ENCODE data around the gene PIK3CA.
"Not testable (repeated sequence)": the region's sequence is repeated elsewhere in the genome, so short reads cannot be mapped to it uniquely, and the experiment has no call there.

Gene PIK3CA

GRCh38 chr3:179147873-179148615, at the start of gene PIK3CA:
Gene PIK3CA (plus strand): TSS chr3:179148357. CDS start chr3:179198826, 50,469 bp downstream.
- DNase-seq (ENCODE audit: low spot score): peak; percentile 92

DNA sequence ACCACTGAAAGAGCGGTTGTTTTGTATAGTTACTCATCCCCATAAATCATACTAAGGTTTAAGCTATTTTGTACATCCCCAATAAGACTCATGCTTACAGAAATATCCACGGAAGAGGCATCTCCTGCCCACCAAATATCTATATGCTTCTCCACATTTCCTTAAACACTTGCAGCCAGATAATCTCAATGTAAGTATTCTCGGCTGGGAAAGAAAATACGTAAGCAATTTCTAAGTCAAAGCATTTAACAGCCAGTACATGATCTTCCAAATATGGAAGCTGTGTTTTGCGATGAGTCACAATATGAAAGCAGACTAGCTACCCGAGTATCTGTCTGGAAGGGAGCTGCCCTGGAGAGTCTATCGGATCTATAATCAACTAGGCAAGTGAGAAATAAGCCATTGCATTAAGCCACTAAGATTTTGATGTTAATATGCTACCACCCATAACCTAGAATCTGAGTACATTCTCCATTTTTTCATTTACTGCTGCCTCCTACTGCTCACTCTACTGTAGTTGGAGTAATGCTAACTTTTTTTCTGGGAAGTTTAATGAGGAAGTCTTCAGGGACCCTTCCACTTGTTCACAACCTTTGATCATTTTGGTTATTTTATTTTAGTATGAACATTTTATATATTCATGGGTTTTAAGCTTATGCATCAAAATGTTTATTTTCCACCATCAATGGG, 49.6 kb upstream of the PIK3CA start:
- DNase-seq (ENCODE audit: low spot score): no peak

- no peak for DNase-seq (ENCODE audit: low spot score)
Measured at GRCh38 chr3:179100652-179101051, 47.5 kb upstream of the PIK3CA start.

GRCh38 chr3:179105881-179106280, 42.3 kb upstream of the PIK3CA start:
- no peak for DNase-seq (ENCODE audit: low spot score)

DNA sequence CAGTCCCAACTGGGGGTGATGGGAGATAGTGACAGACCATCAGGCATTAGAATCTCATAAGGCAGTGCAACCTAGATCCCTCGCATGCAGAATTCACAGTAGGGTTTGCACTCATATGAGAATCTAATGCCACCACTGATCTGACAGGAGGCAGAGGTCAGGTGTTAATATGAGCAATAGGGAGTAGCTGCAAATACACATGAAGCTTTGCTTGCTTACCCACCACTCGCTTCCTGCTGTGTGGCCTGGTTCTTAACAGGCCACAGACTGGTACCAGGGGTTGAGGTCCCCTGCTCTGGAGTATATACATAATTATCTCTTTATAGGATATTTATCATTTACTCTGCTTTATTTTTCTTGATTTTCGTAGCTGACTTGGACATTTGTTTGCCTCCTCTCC, 40.5 kb upstream of the PIK3CA start:
- DNase-seq (ENCODE audit: low spot score): no peak

DNA sequence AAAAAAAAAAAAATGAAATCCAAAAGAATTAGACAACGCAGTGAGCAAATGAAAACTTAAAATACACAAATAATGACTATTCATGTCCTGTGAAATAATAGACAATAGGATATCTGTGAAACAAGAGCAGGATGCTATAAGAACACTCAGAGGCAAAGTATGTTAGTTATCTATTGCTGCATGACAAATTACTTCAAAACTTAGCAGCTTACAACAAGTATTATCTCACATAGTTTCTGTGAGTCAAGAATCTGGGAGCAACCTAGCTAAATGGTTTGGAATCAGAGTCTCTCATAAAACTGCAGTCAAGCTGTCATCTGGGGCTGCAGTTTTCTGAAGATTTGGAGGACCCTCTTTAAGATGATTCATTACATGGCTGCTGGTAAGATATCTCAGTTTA, 40.1 kb upstream of the PIK3CA start:
- no peak for DNase-seq (ENCODE audit: low spot score)

DNA sequence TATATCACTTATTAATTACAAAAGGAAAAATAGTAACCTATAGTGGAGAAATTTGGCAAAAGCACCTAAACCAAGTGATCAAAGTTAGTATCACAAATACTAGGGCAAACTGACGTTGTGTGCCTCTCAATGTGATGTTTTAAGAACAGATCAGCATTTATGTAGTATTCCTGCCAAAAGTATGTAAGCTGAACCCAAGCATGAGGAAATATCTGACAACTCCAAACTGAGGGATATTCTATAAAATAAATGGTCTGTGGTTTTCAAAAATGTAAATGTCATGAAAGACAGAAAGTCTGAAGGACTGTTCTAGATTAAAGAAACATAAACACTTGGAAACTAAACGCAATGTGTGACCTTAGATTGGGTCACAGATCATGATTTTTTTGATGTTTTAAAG, 34.3 kb upstream of the PIK3CA start:
- DNase-seq (ENCODE audit: low spot score): no peak

DNA sequence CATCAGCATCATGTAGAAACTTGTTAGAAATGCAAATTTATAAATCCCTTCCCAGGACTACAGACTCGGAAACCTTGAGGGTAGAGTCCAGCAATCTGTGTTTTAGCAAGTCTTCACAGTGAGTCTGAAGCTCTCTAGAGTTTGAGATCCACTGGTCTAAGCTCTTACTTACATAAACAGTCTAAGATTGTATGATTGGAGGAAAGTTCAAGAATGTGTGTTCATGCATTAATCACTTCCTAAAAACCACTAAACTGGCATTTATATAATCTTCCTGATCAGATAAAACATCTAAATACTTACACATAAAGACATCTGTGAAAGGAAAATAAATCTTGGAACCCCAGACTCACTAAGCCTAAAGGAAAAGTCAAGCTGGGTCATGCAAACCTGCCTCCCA, 32.7 kb upstream of the PIK3CA start:
- DNase-seq (ENCODE audit: low spot score): not testable (repeated sequence)

- no peak for DNase-seq (ENCODE audit: low spot score)
Measured at GRCh38 chr3:179116816-179117215, 31.3 kb upstream of the PIK3CA start.

DNA sequence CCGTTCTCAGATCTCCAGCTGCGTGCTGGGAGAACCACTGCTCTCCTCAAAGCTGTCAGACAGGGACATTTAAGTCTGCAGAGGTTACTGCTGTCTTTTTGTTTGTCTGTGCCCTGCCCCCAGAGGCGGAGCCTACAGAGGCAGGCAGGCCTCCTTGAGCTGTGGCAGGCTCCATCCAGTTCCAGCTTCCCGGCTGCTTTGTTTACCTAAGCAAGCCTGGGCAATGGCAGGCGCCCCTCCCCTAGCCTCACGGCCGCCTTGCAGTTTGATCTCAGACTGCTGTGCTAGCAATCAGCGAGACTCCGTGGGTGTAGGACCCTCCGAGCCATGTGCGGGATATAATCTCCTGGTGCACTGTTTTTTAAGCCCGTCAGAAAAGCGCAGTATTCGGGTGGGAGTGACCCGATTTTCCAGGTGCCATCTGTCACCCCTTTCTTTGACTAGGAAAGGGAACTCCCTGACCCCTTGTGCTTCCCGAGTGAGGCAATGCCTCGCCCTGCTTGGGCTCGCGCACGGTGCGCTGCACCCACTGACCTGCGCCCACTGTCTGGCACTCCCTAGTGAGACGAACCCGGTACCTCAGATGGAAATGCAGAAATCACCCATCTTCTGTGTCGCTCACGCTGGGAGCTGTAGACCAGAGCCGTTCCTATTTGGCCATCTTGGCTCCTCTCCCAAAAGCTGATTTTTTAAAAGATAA, 15.8 kb upstream of the PIK3CA start:
- DNase-seq (ENCODE audit: low spot score): not testable (repeated sequence)

- DNase-seq (ENCODE audit: low spot score): no peak
Measured at GRCh38 chr3:179133575-179133974, 14.6 kb upstream of the PIK3CA start.

GRCh38 chr3:179136195-179136594, 12.0 kb upstream of the PIK3CA start:
- DNase-seq (ENCODE audit: low spot score): no peak

- no peak for DNase-seq (ENCODE audit: low spot score)
Measured at GRCh38 chr3:179141890-179142289, 6.3 kb upstream of the PIK3CA start.

DNA sequence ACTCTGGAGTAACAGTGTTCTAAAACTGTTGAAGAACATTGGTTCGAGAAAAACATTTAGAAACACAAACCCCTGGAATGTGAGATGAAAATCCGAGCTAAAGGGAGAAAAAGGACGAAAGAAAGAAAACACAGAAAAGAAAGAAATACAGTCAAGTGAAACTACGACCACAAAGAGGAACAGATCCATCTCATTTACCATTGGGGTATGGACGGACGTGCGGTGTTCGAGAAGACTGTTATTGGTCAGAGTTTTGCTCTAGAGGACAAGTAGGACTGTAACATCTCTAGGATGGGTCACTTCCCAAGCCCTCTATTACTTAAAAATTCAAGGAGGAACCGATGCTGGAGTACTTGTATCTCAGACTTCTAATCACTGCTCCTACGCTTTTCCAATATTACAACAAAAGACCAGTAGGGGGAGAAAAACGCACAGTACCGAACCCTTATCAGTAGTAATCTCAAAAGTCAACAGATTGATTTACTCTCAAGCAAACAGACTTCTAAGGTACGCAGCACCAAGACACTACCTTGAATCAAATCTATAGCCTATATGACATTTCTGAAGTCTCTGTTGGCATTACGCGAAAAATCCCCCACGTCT, 1.1 kb upstream of the PIK3CA start:
- no peak for DNase-seq (ENCODE audit: low spot score)

- no peak for DNase-seq (ENCODE audit: low spot score)
Measured at GRCh38 chr3:179147514-179147872, 664 bp upstream of the PIK3CA start.

DNA sequence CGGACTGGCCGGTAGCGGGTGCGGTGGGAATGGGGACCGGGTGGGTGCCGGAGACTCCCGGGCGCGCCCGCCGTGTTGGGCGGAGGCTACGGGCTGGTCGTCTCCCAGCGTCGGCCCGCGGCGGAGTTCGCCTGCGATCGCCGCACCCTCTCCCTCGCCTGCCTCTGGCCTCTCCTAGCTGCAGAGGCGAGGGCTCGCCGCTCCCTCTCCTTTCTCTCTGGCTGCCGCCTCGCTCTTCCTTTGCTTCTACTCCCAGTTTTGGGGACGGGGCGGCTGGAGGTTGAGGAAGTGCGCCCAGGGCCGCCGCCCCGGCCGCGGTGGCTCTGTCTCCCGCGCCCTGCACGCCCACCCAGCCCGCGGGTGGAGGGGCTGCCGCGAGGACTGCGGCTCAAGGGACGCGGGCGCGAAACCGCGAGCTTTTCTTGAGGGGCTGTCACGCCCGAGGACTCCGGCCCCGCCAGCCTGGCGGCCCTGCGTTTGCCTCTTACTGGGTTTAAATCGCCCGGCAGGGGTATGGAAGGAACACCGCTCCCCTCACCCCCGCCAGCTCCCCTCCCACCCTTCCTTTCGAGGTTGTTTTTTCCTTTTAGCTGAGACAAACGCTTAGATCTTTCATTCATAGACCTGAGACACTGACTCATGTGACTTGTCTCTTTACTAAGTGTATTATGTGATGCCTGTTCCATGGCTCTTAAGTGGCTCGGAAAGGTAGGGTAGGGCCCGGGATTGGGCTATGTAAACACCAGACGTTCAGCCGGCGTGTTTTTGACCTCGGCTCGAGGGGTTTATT, 654 bp downstream of the PIK3CA start:
- peak; percentile 68 for DNase-seq (ENCODE audit: low spot score)

DNA sequence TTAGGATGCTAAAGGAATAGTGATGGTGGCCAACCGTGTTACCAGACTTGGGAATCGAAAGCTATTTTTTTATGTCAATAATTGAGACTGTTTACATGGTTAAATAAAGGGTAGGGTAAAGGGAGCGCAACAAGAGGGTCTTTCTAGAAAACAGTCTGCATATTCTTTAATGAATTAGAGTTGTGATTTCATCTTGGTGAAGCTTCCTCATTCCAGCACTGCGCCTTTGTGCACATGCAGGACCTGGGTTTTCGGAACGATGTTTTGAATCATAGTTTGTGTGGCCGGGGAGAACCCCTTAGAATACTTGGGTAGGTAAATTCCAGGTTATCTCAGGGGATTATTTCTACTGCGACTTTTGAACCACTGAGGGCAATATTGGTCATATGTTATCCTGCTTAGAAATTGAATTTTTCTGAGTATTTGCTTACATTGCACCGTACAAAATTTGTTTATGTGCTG, 1.3 kb downstream of the PIK3CA start:
- no peak for DNase-seq (ENCODE audit: low spot score)

DNA sequence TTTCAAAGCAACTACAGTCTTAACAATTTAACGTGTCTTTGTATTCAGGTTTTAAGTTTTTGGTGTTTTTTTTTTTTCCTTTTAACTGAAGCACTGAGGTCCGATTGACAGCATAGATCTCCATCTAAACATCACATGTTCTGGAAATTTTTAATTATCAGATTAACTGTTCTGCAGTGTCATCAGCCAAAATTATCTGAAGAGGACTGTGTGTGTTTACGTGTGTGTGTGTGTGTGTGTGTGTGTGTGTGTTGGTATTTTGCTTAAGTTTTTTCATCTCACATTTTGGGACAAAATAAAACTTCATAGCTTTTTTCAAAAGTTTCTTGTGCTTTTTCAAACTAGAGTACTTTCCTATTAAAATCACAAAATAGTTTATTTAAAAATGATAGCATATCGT, 1.8 kb downstream of the PIK3CA start:
- DNase-seq (ENCODE audit: low spot score): no peak

DNA sequence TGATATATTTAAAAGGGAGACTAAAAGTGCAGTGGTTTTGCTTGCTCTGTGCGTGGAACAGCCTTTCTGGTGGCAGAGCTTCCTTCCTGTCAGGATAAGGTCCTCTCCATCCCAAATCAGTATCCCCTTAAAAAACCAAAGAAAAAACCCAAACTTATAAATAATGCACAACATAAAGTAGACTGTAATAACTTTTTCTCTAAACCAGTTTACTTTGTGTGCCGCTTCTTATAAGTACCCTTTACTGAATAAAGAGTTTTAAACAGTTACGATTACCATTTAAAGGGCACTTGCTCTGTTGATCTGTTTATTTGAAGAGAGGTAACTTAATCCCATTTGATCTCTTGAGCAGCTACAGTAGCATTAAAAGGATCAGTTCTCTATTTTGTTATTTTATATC, 2.5 kb downstream of the PIK3CA start:
- DNase-seq (ENCODE audit: low spot score): no peak

DNA sequence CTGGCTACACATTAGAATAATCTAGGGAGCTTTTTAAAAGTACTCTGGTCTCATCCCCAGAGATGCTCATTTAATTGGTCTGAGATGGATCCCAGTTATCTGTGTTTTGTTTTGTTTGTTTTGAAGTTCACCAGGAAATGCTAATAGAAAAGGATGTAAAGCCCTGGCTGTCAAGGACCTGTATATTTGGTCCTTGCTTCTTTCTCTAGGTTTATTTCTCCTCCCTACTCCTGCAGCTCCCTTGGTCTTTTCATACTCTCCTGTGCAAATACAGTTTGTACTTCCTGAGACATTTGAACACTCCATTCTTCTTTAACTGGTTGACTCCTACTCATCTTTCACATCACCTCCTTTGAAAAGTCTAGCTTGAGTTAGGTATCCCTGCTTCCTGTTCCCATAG, 3.3 kb downstream of the PIK3CA start:
- no peak for DNase-seq (ENCODE audit: low spot score)

GRCh38 chr3:179156170-179156569, 8.0 kb downstream of the PIK3CA start:
- no peak for DNase-seq (ENCODE audit: low spot score)

GRCh38 chr3:179156775-179157174, 8.6 kb downstream of the PIK3CA start:
- DNase-seq (ENCODE audit: low spot score): no peak

Measured in ecto neural progenitor cell (in vitro differentiated cells).